HG02588 (cell line): ENCODE measurements around the gene ARHGAP9.
"Not testable (repeated sequence)": the region's sequence is repeated elsewhere in the genome, so short reads cannot be mapped to it uniquely, and the experiment has no call there.

Experiments
- ATAC-seq: cut with Tn5 transposase; IDR thresholded peaks from one replicate; pipeline ENCODE4 v1.9.1; 2021; ENCODE audit warnings: mild to moderate bottlenecking, moderate library complexity; ENCODE audit not compliant: unreplicated experiment

ARHGAP9 gene

GRCh38 chr12:57495051-57495701 lies 15.5 kb upstream of the ARHGAP9 start:
- not testable (repeated sequence) for ATAC-seq

GRCh38 chr12:57491393-57492280 lies 12.0 kb upstream of the ARHGAP9 start:
- no peak for ATAC-seq

- ATAC-seq: no peak
Measured at GRCh38 chr12:57490126-57490525, 10.5 kb upstream of the ARHGAP9 start.

GRCh38 chr12:57489157-57489641 lies 9.5 kb upstream of the ARHGAP9 start:
- no peak for ATAC-seq

GRCh38 chr12:57488402-57489156 lies 8.9 kb upstream of the ARHGAP9 start:
- no peak for ATAC-seq

- peak; percentile 92 for ATAC-seq
Measured at GRCh38 chr12:57487597-57488401, 8.1 kb upstream of the ARHGAP9 start, which contains the start of gene MARS1. Gene MARS1, plus strand, starts transcription at chr12:57488068. Its CDS starts 23 bp downstream, at chr12:57488091.

GRCh38 chr12:57487055-57487596 lies 7.5 kb upstream of the ARHGAP9 start:
- no peak for ATAC-seq

GRCh38 chr12:57485695-57486094 lies 6.0 kb upstream of the ARHGAP9 start:
- ATAC-seq: no peak

- ATAC-seq: no peak
Measured at GRCh38 chr12:57483466-57483865, 3.8 kb upstream of the ARHGAP9 start.

- no peak for ATAC-seq
Measured at GRCh38 chr12:57481671-57482070, 2.0 kb upstream of the ARHGAP9 start.

GRCh38 chr12:57479043-57479375 lies 657 bp downstream of the ARHGAP9 start:
- no peak for ATAC-seq

GRCh38 chr12:57477710-57478681 lies 1.7 kb downstream of the ARHGAP9 start:
- peak; percentile 44 for ATAC-seq

GRCh38 chr12:57476993-57477709 lies 2.5 kb downstream of the ARHGAP9 start:
- no peak for ATAC-seq

- peak; percentile 48 for ATAC-seq
Measured at GRCh38 chr12:57476162-57476992, 3.3 kb downstream of the ARHGAP9 start.

GRCh38 chr12:57475271-57476161 lies 4.2 kb downstream of the ARHGAP9 start:
- peak; percentile 13 for ATAC-seq

GRCh38 chr12:57474862-57475261 lies 4.8 kb downstream of the ARHGAP9 start:
- no peak for ATAC-seq
